Breast epithelium (tissue), 3 donors: ENCODE measurements around the gene SLC25A33.

ENCODE experiments used
- POLR2A ChIP-seq: fragments of 450-650 bp; IDR thresholded peaks from one replicate; pipeline ENCODE4 v1.6.1; 2016; ENCODE audit warnings: antibody characterized with exemption, mild to moderate bottlenecking, moderate library complexity
- POLR2AphosphoS5 ChIP-seq, 3 donors: sonication (generic); formaldehyde crosslinking; IDR thresholded peaks; one replicate each; pipeline ENCODE4 v1.6.1; 2017; ENCODE audit warnings: antibody characterized with exemption in 3 of 3
- TF ChIP-seq, protein P1 (sequence below), 3 donors: fragments of 450-650 bp; IDR thresholded peaks; one replicate each; pipeline ENCODE4 v1.5.1; 2016 to 2017; ENCODE audit warnings: antibody characterized with exemption in 3 of 3, mild to moderate bottlenecking in 3 of 3, moderate library complexity in 3 of 3

DNA sequence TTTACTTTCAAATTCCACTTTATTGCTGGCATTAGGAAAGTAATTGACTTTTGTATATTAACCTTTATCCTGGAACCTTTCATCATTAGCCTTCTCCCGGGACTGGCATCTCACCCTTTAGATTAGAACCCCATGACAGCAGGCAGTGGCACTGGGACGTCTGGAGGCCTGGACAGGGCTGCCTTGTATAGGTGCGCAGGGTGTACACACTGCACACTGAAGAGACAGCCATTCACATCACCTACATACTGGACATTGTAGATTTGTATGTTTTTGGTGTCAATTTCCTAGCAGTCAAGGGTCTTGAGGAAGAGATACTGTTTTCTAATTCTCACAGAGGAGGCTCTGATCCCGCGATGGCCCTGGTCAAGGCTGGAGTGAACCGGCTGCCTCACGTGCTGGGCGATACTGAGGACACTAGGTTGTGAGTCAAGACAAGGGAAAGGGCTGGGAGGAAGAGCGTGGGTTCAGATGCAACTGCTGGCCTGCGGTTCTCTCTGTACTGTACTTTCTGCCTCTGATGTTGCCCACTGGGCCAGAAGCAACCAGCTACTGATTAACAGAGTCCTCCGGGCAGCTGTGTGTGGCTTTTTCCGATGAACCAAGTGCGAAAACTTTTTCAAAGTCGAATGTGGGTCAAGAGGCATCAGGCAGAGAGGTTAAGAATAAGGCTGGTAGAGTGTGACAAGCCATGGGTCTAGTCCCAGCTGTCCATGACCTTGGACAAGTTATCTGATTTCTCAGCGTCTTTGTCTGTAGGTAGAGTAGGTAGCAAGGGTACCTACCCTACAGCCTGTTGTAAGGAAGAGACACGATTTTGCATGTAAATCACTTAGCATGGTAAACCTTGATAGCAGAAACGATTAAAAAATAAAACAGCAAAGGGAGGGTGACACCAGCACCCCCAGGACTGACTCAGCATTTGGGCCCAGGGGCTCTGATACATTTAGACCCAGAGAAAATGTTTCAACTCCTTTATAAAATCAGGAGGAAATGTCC, 38.2 kb upstream of the SLC25A33 start:
- TF ChIP-seq, protein P1, sequence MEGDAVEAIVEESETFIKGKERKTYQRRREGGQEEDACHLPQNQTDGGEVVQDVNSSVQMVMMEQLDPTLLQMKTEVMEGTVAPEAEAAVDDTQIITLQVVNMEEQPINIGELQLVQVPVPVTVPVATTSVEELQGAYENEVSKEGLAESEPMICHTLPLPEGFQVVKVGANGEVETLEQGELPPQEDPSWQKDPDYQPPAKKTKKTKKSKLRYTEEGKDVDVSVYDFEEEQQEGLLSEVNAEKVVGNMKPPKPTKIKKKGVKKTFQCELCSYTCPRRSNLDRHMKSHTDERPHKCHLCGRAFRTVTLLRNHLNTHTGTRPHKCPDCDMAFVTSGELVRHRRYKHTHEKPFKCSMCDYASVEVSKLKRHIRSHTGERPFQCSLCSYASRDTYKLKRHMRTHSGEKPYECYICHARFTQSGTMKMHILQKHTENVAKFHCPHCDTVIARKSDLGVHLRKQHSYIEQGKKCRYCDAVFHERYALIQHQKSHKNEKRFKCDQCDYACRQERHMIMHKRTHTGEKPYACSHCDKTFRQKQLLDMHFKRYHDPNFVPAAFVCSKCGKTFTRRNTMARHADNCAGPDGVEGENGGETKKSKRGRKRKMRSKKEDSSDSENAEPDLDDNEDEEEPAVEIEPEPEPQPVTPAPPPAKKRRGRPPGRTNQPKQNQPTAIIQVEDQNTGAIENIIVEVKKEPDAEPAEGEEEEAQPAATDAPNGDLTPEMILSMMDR (IDR thresholded peaks at IDR 0.05), result no peak
- TF ChIP-seq POLR2A, result no peak
- no peak for TF ChIP-seq POLR2AphosphoS5 (IDR thresholded peaks at IDR 0.05)
